Spleen (tissue), 11 donors: ENCODE results near the gene NKIRAS1. TPM values are rescaled to one million over a fixed set of nuclear protein-coding genes. Genes with fewer than 3 reads are reported as not detected.

Experiments
- DNase-seq: peaks from one replicate; pipeline ENCODE4 v3.0.0-alpha.2; 2020
- H3K27ac ChIP-seq, 8 donors: fragments of 200-600 bp; sonication (generic) in 7 of 8; 1 replicate in 4 of 8; 2 replicates in 4 of 8; pipeline versions ENCODE4 v1.5.0 to v1.8.0; 2016 to 2021; ENCODE audit warnings: inconsistent platforms in 4 of 8, mild to moderate bottlenecking in 4 of 8, moderate library complexity in 1 of 8
- H3K27me3 ChIP-seq, 7 donors: fragments of 200-600 bp; sonication (generic) in 6 of 7; replicated peaks in 1 of 7; 1 replicate in 4 of 7; 2 replicates in 3 of 7; pipeline versions ENCODE4 v1.5.0 to v1.8.0; 2016 to 2021; ENCODE audit warnings: inconsistent platforms in 3 of 7, mild to moderate bottlenecking in 1 of 7
- H3K36me3 ChIP-seq, 6 donors: fragments of 200-600 bp; sonication (generic) in 5 of 6; 1 replicate in 4 of 6; 2 replicates in 2 of 6; pipeline versions ENCODE4 v1.5.0 to v1.8.0; 2016 to 2021; ENCODE audit warnings: inconsistent platforms in 2 of 6
- H3K4me1 ChIP-seq, 6 donors: fragments of 200-600 bp; sonication (generic) in 5 of 6; 1 replicate in 3 of 6; 2 replicates in 3 of 6; pipeline versions ENCODE4 v1.5.0 to v1.8.0; 2016 to 2021; ENCODE audit warnings: inconsistent platforms in 3 of 6
- H3K4me3 ChIP-seq, 8 donors: fragments of 200-600 bp; sonication (generic) in 7 of 8; 1 replicate in 4 of 8; 2 replicates in 4 of 8; pipeline versions ENCODE4 v1.5.0 to v1.8.0; 2016 to 2021; ENCODE audit warnings: inconsistent platforms in 4 of 8, mild to moderate bottlenecking in 4 of 8, moderate library complexity in 2 of 8
- H3K9me3 ChIP-seq, 8 donors: fragments of 200-600 bp; sonication (generic) in 7 of 8; 1 replicate in 4 of 8; 2 replicates in 4 of 8; pipeline versions ENCODE4 v1.5.0 to v1.8.0; 2016 to 2021; ENCODE audit warnings: inconsistent platforms in 4 of 8
- POLR2A ChIP-seq, 3 donors: fragments of 450-650 bp; IDR thresholded peaks; one replicate each; pipeline ENCODE4 v1.5.1; 2017; ENCODE audit warnings: antibody characterized with exemption in 3 of 3, mild to moderate bottlenecking in 1 of 3
- POLR2AphosphoS5 ChIP-seq, 3 donors: sonication (generic); formaldehyde crosslinking; IDR thresholded peaks; one replicate each; pipeline ENCODE4 v1.5.1; 2017; ENCODE audit warnings: antibody characterized with exemption in 3 of 3
- WGBS, 5 donors: extraction: QIAGEN DNeasy Blood & Tissue Kit in 3 of 5; methylation state at CpG; one replicate each; pipeline versions ENCODE4 v1.1.5 to v1.1.7; 2013 to 2018; 5-methylcytosine and 5-hydroxymethylcytosine counted together
- intact Hi-C: fragments of 100-400 bp; cut with DNase I; formaldehyde crosslinking; loops from one replicate; pipeline ENCODE4 v1.15.0; 2023; ENCODE audit warnings: low total_unique reads
- polyA plus RNA-seq, 3 donors: library from polyadenylated mRNA; stranded (reverse); fragments of 200-250 nt; gene quantifications; one replicate each; pipeline ENCODE4 v1.2.1, GENCODE V29; 2013
- total RNA-seq, 7 donors: library from RNA; depleted of rRNA in 3 of 7; stranded (reverse); fragments of >200 nt in 3 of 7; fragmentation: NEBNext Ultra II Directional in 4 of 7; extraction: Animal tissue kit (Norgen Biotek cat#: 25700) in 4 of 7; gene quantifications; one replicate each; pipeline versions ENCODE4 v1.1.0 to v1.2.1, GENCODE V29; 2016 to 2021
- TF ChIP-seq, protein P1 (sequence below), 11 experiments: fragments of 200-600 bp in 7 of 11; fragments of 450-650 bp in 4 of 11; sonication (generic) in 4 of 11; IDR thresholded peaks in 8 of 11; conservative IDR thresholded peaks in 3 of 11; 1 replicate in 7 of 11; 2 replicates in 4 of 11; pipeline versions ENCODE4 v1.4.0 to v1.8.0; 2016 to 2021; ENCODE audit warnings: antibody characterized with exemption in 11 of 11, inconsistent platforms in 4 of 11, mild to moderate bottlenecking in 1 of 11
- donor health status: healthy with polysubstance abuse.
- donor health status: DM: no; HTN: no; CAD: no; lungs with moderate emphysema.
- donor health status: DM: no; HTN: no; CAD: no.
- donor health status: Bipolar disorder and iron deficiency.
- donor health status: healthy.
- donor health status: DM: no; HTN: no; CAD: no.
- donor health status: DM: yes; HTN: yes; CAD: no.

NKIRAS1 gene
- total and polyA plus RNA-seq, 10 donors = 3.5 to 14.2 (median 8.9) TPM

DNA sequence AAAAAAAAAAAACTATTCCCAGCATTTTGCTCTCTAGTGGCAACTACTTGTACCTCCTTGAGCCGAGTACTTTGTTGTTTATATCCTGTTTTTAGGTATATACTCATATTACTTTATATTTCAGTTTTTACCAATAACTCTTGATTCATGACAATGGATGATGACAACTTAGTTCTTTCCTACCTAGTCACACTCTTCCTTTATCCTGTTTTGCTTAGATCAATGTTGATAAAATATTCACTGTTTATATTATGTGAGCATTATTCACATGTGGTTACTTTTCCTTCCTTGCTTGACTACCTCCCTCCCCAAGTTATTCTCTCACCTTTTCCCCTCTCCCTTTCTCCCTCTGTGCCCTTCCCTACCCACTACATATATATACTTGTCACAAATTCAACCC lies 53.7 kb downstream of the NKIRAS1 start:
- 70 to 90% (median 80%) methylated on average over 1 of the region's 1 CpG for WGBS, 5 donors
- Histone ChIP-seq H3K9me3 (no peaks in the 10 kb centered on the region), H3K36me3 (peaks cover 0 to 11% (median 4%) of the 10 kb centered on the region in 6 donors), H3K27ac (no peak overlapping the region), H3K4me3 (no peak overlapping the region), H3K4me1 (peaks cover 38 to 93% (median 58%) of the 10 kb centered on the region in 6 donors), H3K27me3 (no peaks in the 10 kb centered on the region)
- no peak for DNase-seq
- intact Hi-C loops = no loop called here
- TF ChIP-seq POLR2A (IDR thresholded peaks at IDR 0.05) (no peak), POLR2AphosphoS5 (IDR thresholded peaks at IDR 0.05) (no peak)
- TF ChIP-seq, protein P1, sequence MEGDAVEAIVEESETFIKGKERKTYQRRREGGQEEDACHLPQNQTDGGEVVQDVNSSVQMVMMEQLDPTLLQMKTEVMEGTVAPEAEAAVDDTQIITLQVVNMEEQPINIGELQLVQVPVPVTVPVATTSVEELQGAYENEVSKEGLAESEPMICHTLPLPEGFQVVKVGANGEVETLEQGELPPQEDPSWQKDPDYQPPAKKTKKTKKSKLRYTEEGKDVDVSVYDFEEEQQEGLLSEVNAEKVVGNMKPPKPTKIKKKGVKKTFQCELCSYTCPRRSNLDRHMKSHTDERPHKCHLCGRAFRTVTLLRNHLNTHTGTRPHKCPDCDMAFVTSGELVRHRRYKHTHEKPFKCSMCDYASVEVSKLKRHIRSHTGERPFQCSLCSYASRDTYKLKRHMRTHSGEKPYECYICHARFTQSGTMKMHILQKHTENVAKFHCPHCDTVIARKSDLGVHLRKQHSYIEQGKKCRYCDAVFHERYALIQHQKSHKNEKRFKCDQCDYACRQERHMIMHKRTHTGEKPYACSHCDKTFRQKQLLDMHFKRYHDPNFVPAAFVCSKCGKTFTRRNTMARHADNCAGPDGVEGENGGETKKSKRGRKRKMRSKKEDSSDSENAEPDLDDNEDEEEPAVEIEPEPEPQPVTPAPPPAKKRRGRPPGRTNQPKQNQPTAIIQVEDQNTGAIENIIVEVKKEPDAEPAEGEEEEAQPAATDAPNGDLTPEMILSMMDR (IDR thresholded peaks at IDR 0.05 in 8 of 11, conservative IDR thresholded peaks at IDR 0.05 in 3 of 11) = no peak

DNA sequence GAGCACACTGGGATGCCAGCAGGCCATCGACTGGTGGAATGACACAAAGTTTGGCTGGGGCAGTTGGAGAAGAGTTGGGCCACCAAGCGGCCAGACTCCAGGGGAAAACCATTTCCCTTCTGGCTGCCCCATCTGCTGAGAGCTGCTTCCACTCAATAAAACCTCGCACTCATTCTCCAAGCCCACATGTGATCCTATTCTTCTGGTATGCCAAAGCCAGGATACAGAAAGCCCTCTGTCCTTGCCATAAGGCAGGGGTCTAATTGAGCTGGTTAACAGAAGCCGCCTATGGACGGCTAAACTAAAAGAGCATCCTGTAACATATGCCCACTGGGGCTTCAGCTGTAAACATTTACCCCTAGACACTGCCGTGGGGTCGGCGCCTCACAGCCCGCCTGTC lies 55.1 kb downstream of the NKIRAS1 start:
- H3K4me1 ChIP-seq = peaks cover 49 to 93% (median 62%) of the 10 kb centered on the region in 6 donors
- WGBS, 5 donors = 92 to 99% (median 96%) methylated on average over 9 of the region's 9 CpGs
- no peak overlapping the region for H3K27ac ChIP-seq
- H3K36me3 ChIP-seq = peaks cover 0 to 11% (median 4%) of the 10 kb centered on the region in 6 donors
- H3K4me3 ChIP-seq = no peak overlapping the region
- TF ChIP-seq POLR2A (IDR thresholded peaks at IDR 0.05) (no peak), POLR2AphosphoS5 (IDR thresholded peaks at IDR 0.05) (no peak)
- TF ChIP-seq, protein P1 (IDR thresholded peaks at IDR 0.05 in 8 of 11, conservative IDR thresholded peaks at IDR 0.05 in 3 of 11) = no peak
- intact Hi-C loops = no loop called here
- H3K9me3 ChIP-seq = no peaks in the 10 kb centered on the region
- no peaks in the 10 kb centered on the region for H3K27me3 ChIP-seq
- DNase-seq = no peak

DNA sequence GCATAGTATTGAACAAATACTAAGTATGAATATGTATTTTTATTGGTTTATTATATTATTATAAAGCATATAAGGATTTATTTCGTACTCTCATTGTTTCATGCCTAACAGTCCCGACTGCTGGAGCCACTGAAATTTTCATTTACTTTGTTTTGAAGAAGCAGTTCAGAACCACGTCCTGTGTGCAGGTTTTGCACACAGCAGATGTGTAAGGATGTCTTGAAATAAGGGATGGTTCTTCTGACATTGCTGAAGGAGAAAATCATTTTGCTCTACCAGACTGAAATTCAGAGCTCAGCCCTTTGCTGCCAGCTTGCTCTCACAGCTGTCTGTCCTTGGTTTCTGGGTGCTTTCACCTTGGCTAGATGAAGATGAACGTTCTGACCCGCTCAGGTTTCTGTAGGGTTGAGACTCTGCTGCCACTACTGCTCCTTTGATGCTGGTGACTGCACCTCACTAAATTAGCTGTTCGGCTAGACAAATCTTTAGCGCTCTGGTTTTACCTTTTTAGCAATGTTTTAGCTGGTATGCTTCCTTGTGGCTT lies 56.9 kb downstream of the NKIRAS1 start:
- no peak overlapping the region for H3K27ac ChIP-seq
- intact Hi-C loops = no loop called here
- H3K27me3 ChIP-seq = no peaks in the 10 kb centered on the region
- TF ChIP-seq POLR2AphosphoS5 (IDR thresholded peaks at IDR 0.05) = no peak
- TF ChIP-seq POLR2A (IDR thresholded peaks at IDR 0.05) = no peak
- TF ChIP-seq, protein P1 (IDR thresholded peaks at IDR 0.05 in 8 of 11, conservative IDR thresholded peaks at IDR 0.05 in 3 of 11) = no peak
- peaks cover 0 to 11% (median 4%) of the 10 kb centered on the region in 6 donors for H3K36me3 ChIP-seq
- DNase-seq = no peak
- H3K4me3 ChIP-seq = no peak overlapping the region
- H3K9me3 ChIP-seq = no peaks in the 10 kb centered on the region
- WGBS, 5 donors = 76 to 86% (median 82%) methylated on average over 7 of the region's 7 CpGs
- peaks cover 37 to 91% (median 56%) of the 10 kb centered on the region in 6 donors for H3K4me1 ChIP-seq

DNA sequence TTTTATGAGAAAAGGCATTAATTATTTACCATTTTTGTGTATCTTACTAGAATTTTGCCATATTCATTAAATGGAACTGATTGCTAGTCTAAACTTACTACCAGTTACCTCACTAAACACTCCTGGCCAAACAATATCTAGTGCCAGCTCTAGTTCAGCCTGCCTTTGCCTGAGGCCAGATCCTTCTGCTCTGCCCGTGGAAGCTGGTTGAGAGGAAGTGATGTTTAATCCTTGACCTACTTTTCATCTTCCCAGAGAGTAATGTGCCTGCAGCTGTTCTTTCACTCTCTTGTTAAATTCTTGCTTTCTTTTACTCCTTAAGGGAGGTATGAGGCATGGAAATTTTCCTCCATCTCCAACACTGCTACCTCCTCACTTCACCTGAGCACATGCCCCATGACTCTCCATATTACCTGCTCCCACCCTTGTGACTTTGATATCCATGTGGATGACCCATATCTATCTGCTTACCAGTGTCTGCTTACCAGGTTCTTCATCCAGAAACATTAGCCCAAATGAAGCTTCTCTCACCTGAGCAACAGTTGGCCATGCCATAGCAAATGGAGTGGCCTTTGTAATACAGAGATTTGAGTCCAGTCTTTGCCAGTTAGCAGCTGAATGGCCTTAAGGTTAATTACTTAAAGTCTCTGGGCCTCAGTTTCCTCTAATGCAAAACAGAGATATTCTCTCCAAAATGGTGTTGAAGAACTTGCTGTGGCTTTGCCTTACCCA lies 57.6 kb downstream of the NKIRAS1 start:
- H3K27me3 ChIP-seq = no peaks in the 10 kb centered on the region
- H3K4me1 ChIP-seq = peaks cover 35 to 86% (median 53%) of the 10 kb centered on the region in 6 donors
- no peak overlapping the region for H3K4me3 ChIP-seq
- no peaks in the 10 kb centered on the region for H3K9me3 ChIP-seq
- 6 to 21% (median 15%) methylated on average over 1 of the region's 1 CpG for WGBS, 5 donors
- intact Hi-C loops = no loop called here
- peak overlapping the region in 3 of 8 donors; percentile 21 to 36 (median 24) for H3K27ac ChIP-seq
- peaks cover 0 to 11% (median 4%) of the 10 kb centered on the region in 6 donors for H3K36me3 ChIP-seq
- TF ChIP-seq, protein P1 (IDR thresholded peaks at IDR 0.05 in 8 of 11, conservative IDR thresholded peaks at IDR 0.05 in 3 of 11) = no peak
- TF ChIP-seq POLR2AphosphoS5 (IDR thresholded peaks at IDR 0.05) = peak in 1 of 3 donors; percentile 20
- no peak for TF ChIP-seq POLR2A (IDR thresholded peaks at IDR 0.05)
- DNase-seq = no peak
